Prostate gland (tissue), 2 donors: ENCODE measurements around the gene TMEM238L.

Source experiments
- CTCF ChIP-seq, 4 experiments: fragments of 200-600 bp in 2 of 4; fragments of 450-650 bp in 2 of 4; sonication (generic) in 2 of 4; IDR thresholded peaks; 1 replicate in 3 of 4; 2 replicates in 1 of 4; pipeline ENCODE4 v1.5.1; 2016 to 2019; ENCODE audit warnings: antibody characterized with exemption in 4 of 4, mild to moderate bottlenecking in 2 of 4, moderate library complexity in 2 of 4
- POLR2A ChIP-seq: fragments of 450-650 bp; IDR thresholded peaks from one replicate; pipeline ENCODE4 v1.6.1; 2016; ENCODE audit warnings: antibody characterized with exemption, mild to moderate bottlenecking
- POLR2AphosphoS5 ChIP-seq: sonication (generic); formaldehyde crosslinking; IDR thresholded peaks from one replicate; pipeline ENCODE4 v1.6.1; 2017; ENCODE audit warnings: antibody characterized with exemption

GRCh38 chr17:10821054-10821453, 17.2 kb upstream of the TMEM238L start:
- no peak for TF ChIP-seq POLR2AphosphoS5
- TF ChIP-seq CTCF (IDR thresholded peaks at IDR 0.05) = no peak
- TF ChIP-seq POLR2A = no peak
